Fibroblast of mammary gland (primary cell): ENCODE data around the gene ATP6V1C2.

Experiments used
- DNase-seq: peaks from one replicate; pipeline ENCODE4 v3.0.0-alpha.2; 2010; ENCODE audit warnings: low read depth
- H3K4me3 ChIP-seq: 2 replicates; pipeline ENCODE4 v1.5.1; 2011; ENCODE audit warnings: low read depth, mild to moderate bottlenecking, low read length, moderate library complexity; ENCODE audit not compliant: control insufficient read depth
- CTCF ChIP-seq: conservative IDR thresholded peaks from 2 replicates; pipeline ENCODE4 v1.5.1; 2011; ENCODE audit warnings: low read depth, low read length, inconsistent platforms; ENCODE audit not compliant: control insufficient read depth, insufficient read depth

The ATP6V1C2 gene

DNA sequence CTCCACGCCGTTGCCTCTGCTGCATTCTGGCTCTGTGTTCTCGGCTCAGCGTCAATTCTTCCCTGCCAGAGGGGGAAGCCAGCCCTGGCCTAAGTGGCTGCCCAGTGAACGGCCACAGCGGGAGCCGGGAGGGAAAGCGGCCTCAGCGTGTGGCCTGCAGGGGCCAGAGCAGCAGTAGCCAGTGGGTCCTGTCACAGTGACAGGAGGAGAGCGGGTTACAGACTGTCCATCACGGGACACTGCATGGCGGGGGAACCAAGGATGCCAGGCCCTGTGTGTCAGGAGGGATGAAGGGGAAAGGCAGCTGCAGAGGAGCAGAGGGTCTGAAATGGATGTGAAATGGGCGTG lies 51.4 kb downstream of the ATP6V1C2 start:
- no peak for TF ChIP-seq CTCF
- DNase-seq: no peak
- no peak overlapping the region for H3K4me3 ChIP-seq

DNA sequence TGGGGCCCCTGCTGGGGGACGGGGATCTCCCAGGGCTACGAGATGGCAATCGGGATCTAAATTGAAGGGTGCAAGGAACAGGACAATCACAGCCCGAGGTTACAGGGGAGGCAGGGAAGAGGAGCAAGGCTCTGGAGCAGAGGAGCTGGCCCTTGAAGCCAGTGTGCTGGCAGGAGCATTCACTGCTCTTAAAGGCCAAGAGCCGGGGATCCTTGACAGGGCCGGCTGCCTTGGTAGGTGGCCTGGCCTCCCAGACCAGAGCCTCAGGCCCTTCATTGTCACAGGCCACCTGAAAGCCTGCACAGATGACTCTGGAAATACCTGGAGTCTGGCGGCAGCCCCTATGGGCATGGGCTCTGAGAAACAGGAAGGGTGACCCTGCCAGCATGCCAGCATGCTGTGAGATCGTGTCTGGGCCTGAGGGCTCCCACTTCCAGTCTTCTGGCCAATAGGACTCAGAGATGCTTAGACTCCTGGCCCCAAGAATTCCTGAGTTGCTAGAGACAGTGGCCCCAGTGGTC lies 52.5 kb downstream of the ATP6V1C2 start:
- H3K4me3 ChIP-seq: no peak overlapping the region
- DNase-seq: no peak
- no peak for TF ChIP-seq CTCF

- TF ChIP-seq CTCF: no peak
Observed at GRCh38 chr2:10774394-10774793, 53.0 kb downstream of the ATP6V1C2 start.

DNA sequence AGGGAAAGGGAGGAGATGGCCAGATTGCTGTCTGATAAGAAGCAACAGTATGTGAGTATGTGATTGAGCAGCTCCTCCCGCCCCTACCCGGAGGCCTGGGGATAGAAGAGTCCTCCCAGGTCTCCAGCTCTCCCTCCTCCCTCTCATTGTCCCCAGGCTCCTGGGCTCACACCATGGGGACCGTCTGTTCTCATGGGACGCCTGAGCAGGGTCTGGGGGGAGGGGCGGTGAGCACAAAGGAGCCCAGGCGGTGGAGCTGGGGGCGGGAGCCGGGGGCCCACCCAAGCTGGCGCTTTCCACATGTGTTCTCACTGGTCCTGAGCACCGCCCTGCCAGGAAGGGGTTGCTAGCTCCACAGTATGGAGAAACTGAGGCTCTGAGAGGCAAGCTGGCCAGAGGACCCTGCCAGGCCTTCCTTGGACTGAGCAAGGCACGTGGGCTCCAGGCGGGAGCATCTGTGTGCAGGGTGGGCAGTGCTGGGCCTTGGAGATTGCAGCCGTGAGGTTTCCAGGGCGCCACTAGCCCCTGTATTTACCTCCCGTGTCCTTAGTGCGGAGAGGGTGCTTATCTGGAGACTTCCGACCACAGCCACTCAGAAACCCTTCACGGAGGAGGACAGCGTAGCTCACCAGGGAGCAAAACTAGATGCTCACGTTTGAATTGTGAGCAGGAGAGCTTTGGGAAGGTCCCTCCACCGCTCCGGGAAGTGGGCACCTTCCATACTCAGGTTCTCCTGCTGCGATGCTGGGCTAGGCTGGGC lies 53.8 kb downstream of the ATP6V1C2 start:
- TF ChIP-seq CTCF: no peak
- no peak for DNase-seq
- no peak overlapping the region for H3K4me3 ChIP-seq

More at GRCh38 chr2:10774394-10774793, 53.0 kb downstream of the ATP6V1C2 start:
- no peak for DNase-seq
- no peak overlapping the region for H3K4me3 ChIP-seq

GRCh38 chr2:10775831-10776230 lies 54.4 kb downstream of the ATP6V1C2 start:
- TF ChIP-seq CTCF: no peak
- H3K4me3 ChIP-seq: no peak overlapping the region
- DNase-seq: no peak

- TF ChIP-seq CTCF: no peak
- DNase-seq: no peak
- no peak overlapping the region for H3K4me3 ChIP-seq
Observed at GRCh38 chr2:10776231-10776977, 55.0 kb downstream of the ATP6V1C2 start.
